ENCODE measurements around the gene GSTM4. TPM values are rescaled to one million over a fixed set of nuclear protein-coding genes. Genes with fewer than 3 reads are reported as not detected.

The GSTM4 gene
- total RNA-seq, 1 donor from 2014 or later, result 10.4 TPM

DNA sequence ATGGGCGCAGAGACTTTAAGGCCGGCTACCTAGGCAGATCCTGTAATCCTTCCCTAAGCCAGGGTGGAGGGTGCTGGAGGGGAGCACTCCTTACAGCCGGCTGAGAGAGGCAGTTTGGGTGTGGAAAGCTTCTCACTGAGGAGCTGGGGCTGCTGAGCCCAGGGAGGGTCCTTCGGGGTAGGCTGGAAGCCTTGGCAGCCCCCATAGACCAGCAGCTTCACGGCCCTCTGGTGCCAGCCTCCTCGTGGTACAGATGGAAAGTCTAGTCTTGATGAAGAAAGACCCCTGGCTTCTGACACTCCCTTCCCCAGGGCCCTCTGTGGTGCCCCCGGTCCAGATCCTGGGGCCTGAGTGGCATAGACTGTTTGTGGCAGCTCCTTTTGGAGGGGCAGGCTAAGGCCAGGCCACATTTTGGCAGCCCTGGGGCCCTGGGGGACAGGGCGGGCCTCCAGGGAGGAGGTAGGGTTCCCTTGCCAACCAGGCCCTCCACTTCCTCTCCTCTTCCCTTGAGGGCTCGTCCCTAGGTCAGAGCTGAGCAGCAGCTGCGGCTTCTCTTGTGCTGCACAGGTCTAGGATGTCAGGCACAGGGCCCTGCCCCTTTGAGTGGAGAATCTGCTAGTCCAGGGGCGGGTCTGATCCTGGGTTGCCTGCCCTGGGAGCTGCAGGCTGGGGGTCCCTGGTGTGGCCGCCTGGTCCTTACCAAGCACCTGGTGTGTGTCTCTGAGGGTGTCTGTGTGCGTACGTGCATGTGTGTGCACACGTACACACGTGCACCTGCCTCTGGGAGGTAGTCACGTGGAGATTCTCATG is 31.5 kb upstream of the GSTM4 start:
- Histone ChIP-seq H3K27ac (ENCODE audit: low read depth, low read length) (no peak overlapping the region), H3K36me3 (ENCODE audit: control insufficient read depth in 3 of 3, insufficient read depth in 3 of 3, low read length in 3 of 3) (peaks cover 13 to 18% (median 17%) of the 10 kb centered on the region in 3 donors), H3K4me3 (ENCODE audit: low read length in 3 of 3) (no peak overlapping the region), H3K9ac (ENCODE audit: low read depth in 1 of 3, low read length in 3 of 3) (no peak overlapping the region), H3K4me1 (ENCODE audit: control insufficient read depth in 3 of 3, insufficient read depth in 3 of 3, low read length in 3 of 3) (peaks cover 24 to 38% (median 28%) of the 10 kb centered on the region in 3 donors), H3K27me3 (ENCODE audit: control insufficient read depth in 3 of 3, insufficient read depth in 3 of 3, low read length in 3 of 3) (no peaks in the 10 kb centered on the region), H3K9me3 (ENCODE audit: control insufficient read depth in 3 of 3, low read length in 3 of 3) (no peaks in the 10 kb centered on the region)

DNA sequence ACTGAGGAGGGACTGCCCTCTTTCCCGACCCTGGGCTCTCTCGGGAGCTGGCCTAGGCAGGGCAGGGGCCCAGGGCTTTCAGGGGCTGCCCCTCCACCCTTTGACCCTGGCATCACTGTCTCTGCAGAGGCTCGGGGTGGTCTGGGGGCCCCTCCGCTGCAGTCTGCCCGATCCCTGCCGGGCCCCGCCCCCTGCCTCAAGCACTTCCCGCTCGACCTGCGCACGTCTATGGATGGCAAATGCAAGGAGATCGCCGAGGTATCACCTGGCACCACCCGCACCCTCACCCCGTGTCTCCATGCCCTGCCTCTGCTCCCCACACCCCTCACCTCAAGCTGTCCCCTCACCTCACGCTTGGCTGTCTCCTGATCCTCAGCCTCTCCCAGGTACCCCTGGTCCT is 30.7 kb upstream of the GSTM4 start:
- H3K4me3 ChIP-seq (ENCODE audit: low read length in 3 of 3), result no peak overlapping the region
- no peak overlapping the region for H3K9ac ChIP-seq (ENCODE audit: low read depth in 1 of 3, low read length in 3 of 3)
- H3K4me1 ChIP-seq (ENCODE audit: control insufficient read depth in 3 of 3, insufficient read depth in 3 of 3, low read length in 3 of 3), result peaks cover 18 to 30% (median 23%) of the 10 kb centered on the region in 3 donors
- H3K27me3 ChIP-seq (ENCODE audit: control insufficient read depth in 3 of 3, insufficient read depth in 3 of 3, low read length in 3 of 3), result no peaks in the 10 kb centered on the region
- H3K36me3 ChIP-seq (ENCODE audit: control insufficient read depth in 3 of 3, insufficient read depth in 3 of 3, low read length in 3 of 3), result peaks cover 16 to 21% (median 18%) of the 10 kb centered on the region in 3 donors
- no peaks in the 10 kb centered on the region for H3K9me3 ChIP-seq (ENCODE audit: control insufficient read depth in 3 of 3, low read length in 3 of 3)
- no peak overlapping the region for H3K27ac ChIP-seq (ENCODE audit: low read depth, low read length)

DNA sequence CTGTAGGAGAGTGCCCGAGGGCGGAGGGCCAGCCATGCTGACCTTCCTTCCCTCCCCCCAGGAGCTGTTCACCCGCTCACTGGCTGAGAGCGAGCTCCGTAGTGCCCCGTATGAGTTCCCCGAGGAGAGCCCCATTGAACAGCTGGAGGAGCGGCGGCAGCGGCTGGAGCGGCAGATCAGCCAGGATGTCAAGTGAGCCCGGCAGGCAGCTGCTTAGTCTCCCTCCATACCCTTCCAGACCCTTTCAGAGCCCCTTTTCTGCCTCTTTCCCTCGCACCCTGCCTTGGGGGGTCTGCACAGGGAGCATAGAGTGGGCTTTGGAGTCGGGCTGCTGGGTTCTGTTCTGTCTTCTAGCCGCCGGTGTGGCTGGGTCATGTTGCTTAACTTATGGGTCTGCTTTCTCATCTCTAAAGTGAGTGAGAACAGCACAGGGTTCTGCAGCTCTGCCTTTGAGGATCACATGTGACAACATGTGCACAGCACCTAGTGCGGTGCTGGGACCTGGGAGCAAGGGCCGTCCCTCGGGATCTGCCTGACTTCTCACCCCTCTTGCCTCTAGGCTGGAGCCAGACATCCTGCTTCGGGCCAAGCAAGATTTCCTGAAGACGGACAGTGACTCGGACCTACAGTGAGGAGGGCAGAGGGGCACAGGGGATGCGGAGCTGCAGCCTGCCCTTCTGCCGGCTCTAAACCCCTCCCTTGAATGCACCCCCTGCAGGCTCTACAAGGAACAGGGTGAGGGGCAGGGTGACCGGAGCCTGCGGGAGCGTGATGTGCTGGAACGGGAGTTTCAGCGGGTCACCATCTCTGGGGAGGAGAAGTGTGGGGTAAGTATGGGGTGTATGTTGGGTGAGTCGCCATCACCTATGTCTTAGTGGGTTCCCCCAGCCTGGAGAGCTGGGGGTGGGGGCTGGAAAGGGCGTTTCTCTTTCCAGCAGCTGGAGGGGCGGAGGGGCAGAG is 30.0 kb upstream of the GSTM4 start:
- H3K27me3 ChIP-seq (ENCODE audit: control insufficient read depth in 3 of 3, insufficient read depth in 3 of 3, low read length in 3 of 3), result no peaks in the 10 kb centered on the region
- H3K36me3 ChIP-seq (ENCODE audit: control insufficient read depth in 3 of 3, insufficient read depth in 3 of 3, low read length in 3 of 3), result peaks cover 16 to 24% (median 21%) of the 10 kb centered on the region in 3 donors
- H3K4me3 ChIP-seq (ENCODE audit: low read length in 3 of 3), result no peak overlapping the region
- H3K27ac ChIP-seq (ENCODE audit: low read depth, low read length), result no peak overlapping the region
- H3K9ac ChIP-seq (ENCODE audit: low read depth in 1 of 3, low read length in 3 of 3), result no peak overlapping the region
- no peaks in the 10 kb centered on the region for H3K9me3 ChIP-seq (ENCODE audit: control insufficient read depth in 3 of 3, low read length in 3 of 3)
- peaks cover 13 to 26% (median 19%) of the 10 kb centered on the region in 3 donors for H3K4me1 ChIP-seq (ENCODE audit: control insufficient read depth in 3 of 3, insufficient read depth in 3 of 3, low read length in 3 of 3)

DNA sequence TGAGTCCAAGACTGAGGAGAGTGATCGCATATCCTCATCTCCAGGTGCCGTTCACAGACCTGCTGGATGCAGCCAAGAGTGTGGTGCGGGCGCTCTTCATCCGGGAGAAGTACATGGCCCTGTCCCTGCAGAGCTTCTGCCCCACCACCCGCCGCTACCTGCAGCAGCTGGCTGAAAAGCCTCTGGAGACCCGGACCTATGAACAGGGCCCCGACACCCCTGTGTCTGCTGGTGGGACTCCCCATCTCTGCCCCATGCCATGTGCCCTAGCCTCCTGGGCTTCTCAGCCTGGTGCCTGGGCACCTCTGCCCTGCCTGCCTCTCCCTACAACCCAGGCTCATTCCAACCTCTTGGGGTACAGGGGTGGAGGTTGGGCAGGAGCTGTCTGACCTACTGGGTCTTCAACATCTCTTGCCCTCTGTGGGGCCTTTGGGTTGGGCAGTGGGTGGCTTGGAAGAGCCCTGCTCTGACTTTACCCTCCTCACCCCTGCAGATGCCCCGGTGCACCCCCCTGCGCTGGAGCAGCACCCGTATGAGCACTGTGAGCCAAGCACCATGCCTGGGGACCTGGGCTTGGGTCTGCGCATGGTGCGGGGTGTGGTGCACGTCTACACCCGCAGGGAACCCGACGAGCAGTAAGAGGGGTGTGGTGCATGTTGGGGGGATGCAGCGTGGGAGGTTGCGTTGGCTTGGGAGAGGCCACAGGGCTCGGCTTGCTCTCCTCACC is 29.1 kb upstream of the GSTM4 start:
- H3K27me3 ChIP-seq (ENCODE audit: control insufficient read depth in 3 of 3, insufficient read depth in 3 of 3, low read length in 3 of 3), result no peaks in the 10 kb centered on the region
- H3K4me1 ChIP-seq (ENCODE audit: control insufficient read depth in 3 of 3, insufficient read depth in 3 of 3, low read length in 3 of 3), result peaks cover 8 to 21% (median 15%) of the 10 kb centered on the region in 3 donors
- H3K36me3 ChIP-seq (ENCODE audit: control insufficient read depth in 3 of 3, insufficient read depth in 3 of 3, low read length in 3 of 3), result peaks cover 16 to 31% (median 24%) of the 10 kb centered on the region in 3 donors
- no peak overlapping the region for H3K4me3 ChIP-seq (ENCODE audit: low read length in 3 of 3)
- no peaks in the 10 kb centered on the region for H3K9me3 ChIP-seq (ENCODE audit: control insufficient read depth in 3 of 3, low read length in 3 of 3)
- no peak overlapping the region for H3K9ac ChIP-seq (ENCODE audit: low read depth in 1 of 3, low read length in 3 of 3)
- no peak overlapping the region for H3K27ac ChIP-seq (ENCODE audit: low read depth, low read length)

DNA sequence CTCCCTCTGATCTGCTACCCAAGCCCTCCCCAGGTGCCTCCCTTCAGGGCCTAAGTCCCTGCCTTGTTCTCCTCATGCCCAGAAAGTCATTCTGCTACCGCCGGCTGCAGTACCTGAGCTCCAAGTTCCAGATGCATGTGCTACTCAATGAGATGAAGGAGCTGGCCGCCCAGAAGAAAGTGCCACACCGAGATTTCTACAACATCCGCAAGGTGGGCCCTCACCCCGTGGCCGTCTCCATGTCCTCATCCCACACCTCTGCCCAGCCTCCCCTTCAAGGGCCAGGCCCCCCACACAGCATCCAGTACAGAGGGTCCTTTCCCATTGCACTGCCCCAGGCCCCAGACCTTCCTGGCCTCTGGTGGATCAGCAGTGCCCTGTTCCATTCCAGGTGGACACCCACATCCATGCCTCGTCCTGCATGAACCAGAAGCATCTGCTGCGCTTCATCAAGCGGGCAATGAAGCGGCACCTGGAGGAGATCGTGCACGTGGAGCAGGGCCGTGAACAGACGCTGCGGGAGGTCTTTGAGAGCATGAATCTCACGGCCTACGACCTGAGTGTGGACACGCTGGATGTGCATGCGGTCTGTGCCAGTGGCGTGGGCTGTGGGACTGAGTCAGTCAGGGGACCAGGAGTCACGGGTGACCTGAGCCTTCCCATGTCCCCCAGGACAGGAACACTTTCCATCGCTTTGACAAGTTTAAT is 28.1 kb upstream of the GSTM4 start:
- Histone ChIP-seq H3K27ac (ENCODE audit: low read depth, low read length) (no peak overlapping the region), H3K27me3 (ENCODE audit: control insufficient read depth in 3 of 3, insufficient read depth in 3 of 3, low read length in 3 of 3) (no peaks in the 10 kb centered on the region), H3K4me1 (ENCODE audit: control insufficient read depth in 3 of 3, insufficient read depth in 3 of 3, low read length in 3 of 3) (peaks cover 9 to 12% (median 11%) of the 10 kb centered on the region in 3 donors), H3K4me3 (ENCODE audit: low read length in 3 of 3) (no peak overlapping the region), H3K36me3 (ENCODE audit: control insufficient read depth in 3 of 3, insufficient read depth in 3 of 3, low read length in 3 of 3) (peaks cover 16 to 31% (median 24%) of the 10 kb centered on the region in 3 donors), H3K9ac (ENCODE audit: low read depth in 1 of 3, low read length in 3 of 3) (no peak overlapping the region), H3K9me3 (ENCODE audit: control insufficient read depth in 3 of 3, low read length in 3 of 3) (no peaks in the 10 kb centered on the region)

DNA sequence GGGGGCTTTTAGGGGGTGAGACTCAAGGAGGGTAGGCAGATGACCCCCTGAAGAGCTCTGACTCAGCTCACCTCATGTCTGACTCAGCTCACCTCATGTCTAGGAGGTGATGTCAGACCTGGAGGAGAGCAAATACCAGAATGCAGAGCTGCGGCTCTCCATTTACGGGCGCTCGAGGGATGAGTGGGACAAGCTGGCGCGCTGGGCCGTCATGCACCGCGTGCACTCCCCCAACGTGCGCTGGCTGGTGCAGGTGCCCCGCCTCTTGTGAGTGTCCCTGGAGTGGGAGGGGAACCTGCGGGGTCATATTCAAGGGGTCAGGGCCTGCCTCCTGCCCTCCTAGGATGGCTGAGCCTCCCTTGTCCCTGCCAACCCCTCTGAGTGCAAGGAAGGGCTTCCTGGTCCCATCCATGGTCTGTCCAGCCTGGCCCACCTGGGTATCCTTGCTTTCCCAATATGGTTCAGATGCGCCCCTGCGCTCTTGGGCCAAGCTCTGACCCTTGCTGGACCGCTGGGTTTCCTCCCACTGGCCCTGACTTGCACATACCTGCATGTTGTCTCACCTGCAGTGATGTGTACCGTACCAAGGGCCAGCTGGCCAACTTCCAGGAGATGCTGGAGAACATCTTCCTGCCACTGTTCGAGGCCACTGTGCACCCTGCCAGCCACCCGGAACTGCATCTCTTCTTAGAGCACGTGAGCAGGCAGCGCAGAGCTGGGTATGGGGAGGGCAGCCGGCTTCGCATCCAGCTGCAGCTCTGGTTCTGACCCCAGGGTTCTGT is 27.2 kb upstream of the GSTM4 start:
- peaks cover 16 to 31% (median 24%) of the 10 kb centered on the region in 3 donors for H3K36me3 ChIP-seq (ENCODE audit: control insufficient read depth in 3 of 3, insufficient read depth in 3 of 3, low read length in 3 of 3)
- peaks cover 6 to 9% (median 7%) of the 10 kb centered on the region in 3 donors for H3K4me1 ChIP-seq (ENCODE audit: control insufficient read depth in 3 of 3, insufficient read depth in 3 of 3, low read length in 3 of 3)
- no peak overlapping the region for H3K9ac ChIP-seq (ENCODE audit: low read depth in 1 of 3, low read length in 3 of 3)
- no peaks in the 10 kb centered on the region for H3K27me3 ChIP-seq (ENCODE audit: control insufficient read depth in 3 of 3, insufficient read depth in 3 of 3, low read length in 3 of 3)
- no peaks in the 10 kb centered on the region for H3K9me3 ChIP-seq (ENCODE audit: control insufficient read depth in 3 of 3, low read length in 3 of 3)
- no peak overlapping the region for H3K4me3 ChIP-seq (ENCODE audit: low read length in 3 of 3)
- H3K27ac ChIP-seq (ENCODE audit: low read depth, low read length), result no peak overlapping the region

DNA sequence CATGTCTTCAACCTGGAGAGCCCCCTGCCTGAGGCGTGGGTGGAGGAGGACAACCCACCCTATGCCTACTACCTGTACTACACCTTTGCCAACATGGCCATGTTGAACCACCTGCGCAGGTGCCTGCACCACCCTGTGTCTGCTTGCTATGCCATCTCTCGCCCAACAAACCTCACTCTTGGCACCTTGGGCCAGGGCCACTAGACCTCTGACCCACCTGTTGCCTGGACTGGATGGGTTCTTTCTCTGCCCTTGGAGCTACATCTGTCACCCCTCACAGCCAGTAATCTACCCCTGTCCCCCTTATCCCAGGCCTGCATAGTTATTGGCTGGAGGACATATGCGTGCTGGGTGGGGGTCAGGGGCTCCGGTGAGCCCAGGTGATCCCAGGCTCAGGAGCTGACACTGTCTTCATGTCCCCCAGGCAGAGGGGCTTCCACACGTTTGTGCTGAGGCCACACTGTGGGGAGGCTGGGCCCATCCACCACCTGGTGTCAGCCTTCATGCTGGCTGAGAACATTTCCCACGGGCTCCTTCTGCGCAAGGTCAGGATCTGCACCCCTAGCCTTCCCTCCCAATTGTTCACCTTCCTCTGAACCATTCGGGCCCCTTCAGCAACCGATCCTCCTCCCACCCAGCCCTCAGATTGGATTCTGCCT is 26.4 kb upstream of the GSTM4 start:
- Histone ChIP-seq H3K36me3 (ENCODE audit: control insufficient read depth in 3 of 3, insufficient read depth in 3 of 3, low read length in 3 of 3) (peaks cover 16 to 31% (median 24%) of the 10 kb centered on the region in 3 donors), H3K4me3 (ENCODE audit: low read length in 3 of 3) (no peak overlapping the region), H3K9ac (ENCODE audit: low read depth in 1 of 3, low read length in 3 of 3) (no peak overlapping the region), H3K9me3 (ENCODE audit: control insufficient read depth in 3 of 3, low read length in 3 of 3) (no peaks in the 10 kb centered on the region), H3K27ac (ENCODE audit: low read depth, low read length) (no peak overlapping the region), H3K4me1 (ENCODE audit: control insufficient read depth in 3 of 3, insufficient read depth in 3 of 3, low read length in 3 of 3) (peaks cover 0 to 4% (median 3%) of the 10 kb centered on the region in 3 donors), H3K27me3 (ENCODE audit: control insufficient read depth in 3 of 3, insufficient read depth in 3 of 3, low read length in 3 of 3) (no peaks in the 10 kb centered on the region)

DNA sequence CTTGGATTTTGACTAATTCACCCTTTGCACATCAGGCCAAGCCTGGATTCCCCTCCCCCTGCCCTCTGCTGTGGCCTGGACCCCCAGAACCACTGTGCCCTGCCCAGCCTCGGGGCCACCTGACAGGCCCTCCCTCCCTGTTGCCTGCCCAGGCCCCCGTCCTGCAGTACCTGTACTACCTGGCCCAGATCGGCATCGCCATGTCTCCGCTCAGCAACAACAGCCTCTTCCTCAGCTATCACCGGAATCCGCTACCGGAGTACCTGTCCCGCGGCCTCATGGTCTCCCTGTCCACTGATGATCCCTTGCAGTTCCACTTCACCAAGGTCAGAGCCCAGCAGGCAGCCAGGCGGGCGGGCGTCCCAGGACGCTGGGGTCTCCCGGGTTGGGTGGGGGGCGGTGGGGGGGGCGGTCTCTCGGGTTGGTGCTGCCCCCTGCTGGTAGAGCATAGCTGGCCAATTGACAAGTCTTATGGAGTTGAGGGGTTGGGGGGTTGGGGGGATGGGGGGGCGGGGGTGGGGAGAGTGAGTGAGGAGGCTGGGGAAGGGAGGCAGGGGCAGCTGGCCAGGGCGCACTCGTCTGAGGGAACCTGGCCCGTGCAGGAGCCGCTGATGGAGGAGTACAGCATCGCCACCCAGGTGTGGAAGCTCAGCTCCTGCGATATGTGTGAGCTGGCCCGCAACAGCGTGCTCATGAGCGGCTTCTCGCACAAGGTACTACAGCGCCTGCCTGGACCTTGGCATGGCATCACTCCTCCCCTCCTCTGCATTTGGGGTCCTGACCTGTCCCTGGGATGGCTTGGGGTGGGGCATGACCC is 25.6 kb upstream of the GSTM4 start:
- no peak overlapping the region for H3K9ac ChIP-seq (ENCODE audit: low read depth in 1 of 3, low read length in 3 of 3)
- peaks cover 16 to 31% (median 24%) of the 10 kb centered on the region in 3 donors for H3K36me3 ChIP-seq (ENCODE audit: control insufficient read depth in 3 of 3, insufficient read depth in 3 of 3, low read length in 3 of 3)
- H3K27me3 ChIP-seq (ENCODE audit: control insufficient read depth in 3 of 3, insufficient read depth in 3 of 3, low read length in 3 of 3), result no peaks in the 10 kb centered on the region

More for the DNA sequence above, 25.6 kb upstream of the GSTM4 start:
- Histone ChIP-seq H3K4me3 (ENCODE audit: low read length in 3 of 3) (no peak overlapping the region), H3K9me3 (ENCODE audit: control insufficient read depth in 3 of 3, low read length in 3 of 3) (no peaks in the 10 kb centered on the region), H3K27ac (ENCODE audit: low read depth, low read length) (no peak overlapping the region), H3K4me1 (ENCODE audit: control insufficient read depth in 3 of 3, insufficient read depth in 3 of 3, low read length in 3 of 3) (peaks cover 0 to 2% (median 2%) of the 10 kb centered on the region in 3 donors)

Data from skeletal muscle tissue (tissue), 4 donors.